ENCODE results near the gene FRS2. TPM values are rescaled to one million over a fixed set of nuclear protein-coding genes. Genes with fewer than 3 reads are reported as not detected.

FRS2 gene
- total RNA-seq, 1 experiment from 2014 or later, result 33.7 TPM

- Histone ChIP-seq H3K14ac (ENCODE audit: insufficient read depth, low read length) (no peak overlapping the region), H2BK15ac (ENCODE audit: low read depth, low read length) (no peak overlapping the region), H3K9ac (ENCODE audit: extremely low read depth, insufficient read length, low read length) (no peak overlapping the region), H2AFZ (ENCODE audit: low read length) (no peak overlapping the region), H2BK20ac (ENCODE audit: low read depth, low read length, poor library complexity, severe bottlenecking) (no peak overlapping the region), H3K4me1 (ENCODE audit: insufficient read depth, low read length) (no peaks in the 10 kb centered on the region), H3K4ac (ENCODE audit: low read depth, low read length) (no peak overlapping the region), H2AK5ac (ENCODE audit: insufficient read length, low read length) (no peak overlapping the region), H3T11ph (ENCODE audit: low read length) (no peak overlapping the region), H4K5ac (ENCODE audit: insufficient read length, low read depth, low read length) (no peak overlapping the region), H4K91ac (ENCODE audit: insufficient read length, low read depth, low read length) (no peak overlapping the region), H3K23ac (ENCODE audit: insufficient read length, low read depth, low read length) (no peak overlapping the region), H3K79me2 (ENCODE audit: insufficient read depth, low read length) (no peaks in the 10 kb centered on the region), H3K56ac (ENCODE audit: insufficient read length, low read depth, low read length) (no peak overlapping the region), H3K23me2 (ENCODE audit: insufficient read length, low read depth, low read length, poor library complexity, severe bottlenecking) (no peaks in the 10 kb centered on the region), H2BK120ac (ENCODE audit: low read depth, low read length, poor library complexity, severe bottlenecking) (no peak overlapping the region), H2BK5ac (ENCODE audit: insufficient read length, low read length) (no peak overlapping the region), H2BK12ac (ENCODE audit: insufficient read length, low read depth, low read length) (no peak overlapping the region), H3K9me3 (ENCODE audit: control insufficient read depth, low read depth, low read length) (no peaks in the 10 kb centered on the region), H3K4me2 (ENCODE audit: insufficient read depth, insufficient read length, low read length) (no peak overlapping the region), H3K27me3 (ENCODE audit: insufficient read depth, low read length) (no peaks in the 10 kb centered on the region), H4K20me1 (ENCODE audit: control insufficient read depth, insufficient read depth, insufficient read length) (peaks cover 2% of the 10 kb centered on the region), H3K27ac (ENCODE audit: insufficient read length, low read depth, low read length) (no peak overlapping the region), H3K79me1 (ENCODE audit: insufficient read depth, low read depth, low read length, poor library complexity, severe bottlenecking) (no peaks in the 10 kb centered on the region), H3K18ac (ENCODE audit: insufficient read length, low read depth, low read length) (no peak overlapping the region), H4K8ac (replicated peaks; ENCODE audit: insufficient read length, low read depth, low read length) (no peak overlapping the region)
- TF ChIP-seq CTCF (conservative IDR thresholded peaks at IDR 0.05), result no peak
- Mint-ChIP-seq H3K36me3 (ENCODE audit: insufficient read depth in 1 of 3, low read depth in 3 of 3) (no peaks in the 10 kb centered on the region; a peak in 1 of 7 replicates), H3K27me3 (ENCODE audit: low read depth) (no peaks in the 10 kb centered on the region), H3K27ac (peak overlapping the region in 1 of 3 experiments; percentile 7; a peak in 1 of 7 replicates), H3K4me1 (peaks cover 0 to 7% of the 10 kb centered on the region in 2 experiments; a peak in 2 of 4 replicates), H3K4me3 (no peak overlapping the region), H3K9me3 (no peaks in the 10 kb centered on the region; a peak in 1 of 5 replicates)
- WGBS (ENCODE audit: extremely low coverage, insufficient read length, low lambda C conversion rate), result no CpG with 5 or more reads among the region's 8 CpGs
- no peak for DNase-seq
Observed at GRCh38 chr12:69431591-69432222, 38.5 kb upstream of the FRS2 start.
